SIG-M5 (cell line): ENCODE results near the gene UBE2E1.
"Not testable (repeated sequence)": the region's sequence is repeated elsewhere in the genome, so short reads cannot be mapped to it uniquely, and the experiment has no call there.

Source experiments
- DNase-seq: peaks from one replicate; lab custom pipeline; 2025; lab: John Stamatoyannopoulos, UW

Gene UBE2E1

DNA sequence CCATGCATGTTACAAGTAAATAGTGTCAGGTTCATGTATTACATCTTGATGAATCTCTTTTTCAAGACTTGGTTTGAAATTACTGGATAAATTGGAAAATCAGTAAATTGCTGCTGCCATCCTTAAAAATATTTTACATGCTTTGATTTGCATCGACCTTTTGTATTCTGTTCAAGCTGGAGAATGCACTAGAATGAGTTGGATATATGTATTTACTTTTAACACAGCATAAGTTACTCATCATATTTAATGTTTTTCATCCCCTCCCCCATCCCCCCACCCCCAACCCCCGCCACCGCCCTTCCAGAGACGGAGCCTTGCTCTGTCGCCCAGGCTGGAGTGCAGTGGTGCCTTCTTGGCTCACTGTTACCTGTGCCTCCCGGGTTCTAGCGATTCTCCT lies 16.8 kb downstream of the UBE2E1 start:
- no peak for DNase-seq

DNA sequence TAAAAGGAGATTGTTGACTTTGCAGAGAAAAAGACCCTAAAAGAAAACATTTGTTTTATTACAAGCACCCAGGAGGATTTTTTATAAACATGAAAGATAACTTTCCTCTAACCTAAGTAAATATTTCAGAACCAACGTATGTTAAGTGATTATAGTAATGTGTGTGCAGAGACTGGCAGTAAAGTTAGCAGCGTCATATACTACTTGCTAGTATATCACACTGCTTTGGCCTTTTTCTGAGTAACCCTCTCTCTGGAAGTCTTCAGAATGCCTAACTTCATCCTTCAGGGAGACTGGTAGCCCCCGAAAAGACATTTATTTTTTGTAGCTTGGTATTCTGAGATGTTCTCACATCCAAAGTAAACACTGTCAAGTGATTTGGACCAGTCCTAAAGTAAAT lies 17.9 kb downstream of the UBE2E1 start:
- no peak for DNase-seq

DNA sequence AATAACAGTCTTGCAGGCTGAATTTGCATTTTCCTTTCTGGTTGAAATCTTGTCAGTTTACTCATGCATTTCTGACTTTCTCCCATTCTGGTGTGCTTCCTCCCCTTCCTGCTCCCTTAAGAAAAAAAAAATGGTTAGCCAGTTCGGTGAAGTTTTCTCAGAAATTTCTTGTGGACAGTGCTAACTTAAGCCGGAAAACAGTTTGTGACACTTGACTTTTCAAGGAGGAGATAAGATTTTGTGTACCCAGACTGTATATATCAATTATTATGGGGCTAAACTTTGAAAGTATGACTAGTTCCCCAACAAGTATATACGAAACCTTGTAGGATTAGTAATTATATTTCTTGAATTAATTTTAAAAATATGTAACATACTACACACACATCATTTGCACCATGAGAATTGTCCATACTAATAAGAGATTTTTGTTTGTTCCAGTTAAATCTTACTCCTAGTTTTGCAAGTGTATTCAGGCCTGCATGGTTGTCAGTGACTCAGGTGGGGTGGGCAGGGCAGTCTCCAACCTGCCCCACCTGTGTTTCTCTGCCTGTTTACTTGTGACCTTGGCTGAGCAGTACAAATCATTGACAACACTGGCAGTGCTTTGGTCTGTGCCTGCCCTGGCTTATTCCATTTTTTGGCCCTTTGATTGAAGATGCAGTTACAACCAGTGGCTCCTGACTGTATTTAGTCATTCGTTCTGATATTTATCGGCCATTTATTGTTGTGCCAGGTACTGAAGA lies 19.1 kb downstream of the UBE2E1 start:
- no peak for DNase-seq

DNA sequence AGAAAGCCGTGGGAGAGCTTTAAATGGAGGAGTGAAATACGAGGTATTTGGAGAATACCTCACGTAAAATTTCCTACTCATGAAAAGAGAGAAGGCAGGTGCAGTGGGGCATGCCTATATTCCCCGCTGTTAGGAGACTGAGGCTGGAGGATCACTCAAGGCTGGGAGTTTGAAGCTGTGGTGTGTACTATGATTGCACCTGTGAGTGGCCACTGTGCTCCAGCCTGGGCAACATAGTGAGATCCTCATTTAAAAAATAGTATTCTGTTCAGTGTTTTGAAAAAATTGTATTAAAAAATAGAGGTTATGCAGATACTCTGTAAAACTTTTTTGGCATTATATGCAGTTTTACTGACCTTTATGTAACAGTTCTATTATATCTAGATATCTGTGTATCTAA lies 20.0 kb downstream of the UBE2E1 start:
- DNase-seq, result no peak

DNA sequence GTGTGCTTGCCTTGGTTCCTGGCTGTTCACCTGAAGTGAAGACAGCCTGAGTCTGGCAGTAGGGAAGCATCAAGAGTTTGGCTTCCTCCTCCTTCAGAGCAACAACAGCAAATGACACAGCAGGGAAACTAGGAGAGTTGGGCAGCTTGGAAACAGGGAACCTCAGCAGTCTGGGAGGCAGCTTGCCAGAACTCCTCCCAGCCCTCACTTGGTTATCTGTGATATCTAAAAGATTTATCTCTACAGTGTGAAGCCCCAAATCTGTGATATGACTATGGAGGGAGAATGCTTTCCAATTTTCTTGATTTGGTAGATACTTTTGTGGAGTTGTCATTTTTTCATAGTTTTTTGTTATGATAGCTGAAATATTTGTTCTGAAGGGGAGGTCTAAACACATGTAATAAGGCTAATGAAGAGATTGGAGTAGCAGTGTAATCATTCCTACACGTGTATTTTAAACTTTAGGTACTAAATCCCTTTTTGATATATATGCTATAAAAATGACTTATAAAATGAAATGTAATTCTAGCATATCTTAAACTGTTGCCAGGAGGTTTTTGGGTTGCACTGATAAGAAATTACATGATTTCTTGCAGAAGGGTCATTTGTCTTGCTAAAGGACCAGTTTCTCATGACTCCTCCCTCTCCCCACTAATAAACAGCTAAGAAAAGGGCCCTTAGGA lies 20.8 kb downstream of the UBE2E1 start:
- no peak for DNase-seq

DNA sequence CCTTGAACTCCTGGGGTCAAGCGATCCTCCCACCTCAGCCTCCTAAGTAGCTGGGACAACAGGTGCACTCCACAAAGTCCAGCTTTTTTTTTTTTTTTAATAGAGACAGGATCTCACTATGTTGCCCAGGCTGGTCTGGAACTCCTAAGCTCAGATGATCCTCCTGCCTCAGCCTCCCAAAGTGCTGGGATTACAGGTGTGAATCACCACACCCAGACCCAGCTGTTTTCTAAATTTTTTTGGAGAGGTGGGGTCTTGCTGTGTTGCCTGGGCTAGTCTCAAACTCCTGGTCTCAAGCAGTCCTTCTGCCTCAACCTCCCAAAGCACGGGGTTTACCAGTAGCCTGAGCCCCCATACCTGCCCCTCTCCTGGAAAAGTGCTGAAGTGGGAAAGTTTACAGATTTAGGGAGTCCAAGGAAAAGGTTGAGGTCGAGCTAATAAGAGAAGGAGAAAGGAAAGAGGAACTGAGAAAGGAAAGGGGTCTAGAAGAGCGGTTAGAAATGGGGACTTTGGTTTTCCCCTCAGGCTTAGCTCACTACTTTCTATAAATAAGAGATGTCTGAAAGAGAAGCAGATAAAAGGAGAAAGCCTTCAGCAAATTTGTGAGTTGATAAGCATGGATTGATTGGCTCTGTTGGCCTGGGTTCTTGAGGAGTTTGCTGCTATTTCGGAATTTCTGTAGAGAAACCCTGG lies 23.6 kb downstream of the UBE2E1 start:
- peak; percentile 56 for DNase-seq

DNA sequence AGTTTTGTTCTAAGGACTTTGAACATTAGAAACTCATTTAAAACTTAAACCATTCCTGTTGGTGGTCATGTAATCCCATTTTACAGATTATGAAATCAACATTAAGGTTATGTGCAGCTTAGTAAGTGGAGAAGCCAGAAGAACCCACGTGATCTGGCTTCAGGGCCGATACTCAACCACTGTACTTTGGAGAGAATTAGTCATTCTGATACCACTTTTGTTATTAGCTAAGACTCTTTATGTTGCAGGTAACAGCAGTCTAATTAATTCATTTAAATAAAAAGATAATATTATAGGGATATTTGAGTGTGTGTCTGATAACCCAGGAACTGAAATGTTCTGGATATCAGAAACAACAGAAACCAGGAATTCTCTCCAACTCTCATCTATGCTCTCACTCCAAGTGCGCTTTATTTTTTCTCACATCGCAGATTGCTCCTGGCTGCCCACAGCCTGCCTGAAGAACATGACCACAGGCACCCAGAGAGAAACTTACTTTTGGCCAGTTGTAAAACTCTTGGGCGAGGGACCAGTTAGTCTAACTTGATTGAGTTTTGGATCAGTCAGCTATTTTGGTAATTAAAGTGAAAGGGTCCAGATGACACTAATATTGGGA lies 25.2 kb downstream of the UBE2E1 start:
- DNase-seq, result no peak

DNA sequence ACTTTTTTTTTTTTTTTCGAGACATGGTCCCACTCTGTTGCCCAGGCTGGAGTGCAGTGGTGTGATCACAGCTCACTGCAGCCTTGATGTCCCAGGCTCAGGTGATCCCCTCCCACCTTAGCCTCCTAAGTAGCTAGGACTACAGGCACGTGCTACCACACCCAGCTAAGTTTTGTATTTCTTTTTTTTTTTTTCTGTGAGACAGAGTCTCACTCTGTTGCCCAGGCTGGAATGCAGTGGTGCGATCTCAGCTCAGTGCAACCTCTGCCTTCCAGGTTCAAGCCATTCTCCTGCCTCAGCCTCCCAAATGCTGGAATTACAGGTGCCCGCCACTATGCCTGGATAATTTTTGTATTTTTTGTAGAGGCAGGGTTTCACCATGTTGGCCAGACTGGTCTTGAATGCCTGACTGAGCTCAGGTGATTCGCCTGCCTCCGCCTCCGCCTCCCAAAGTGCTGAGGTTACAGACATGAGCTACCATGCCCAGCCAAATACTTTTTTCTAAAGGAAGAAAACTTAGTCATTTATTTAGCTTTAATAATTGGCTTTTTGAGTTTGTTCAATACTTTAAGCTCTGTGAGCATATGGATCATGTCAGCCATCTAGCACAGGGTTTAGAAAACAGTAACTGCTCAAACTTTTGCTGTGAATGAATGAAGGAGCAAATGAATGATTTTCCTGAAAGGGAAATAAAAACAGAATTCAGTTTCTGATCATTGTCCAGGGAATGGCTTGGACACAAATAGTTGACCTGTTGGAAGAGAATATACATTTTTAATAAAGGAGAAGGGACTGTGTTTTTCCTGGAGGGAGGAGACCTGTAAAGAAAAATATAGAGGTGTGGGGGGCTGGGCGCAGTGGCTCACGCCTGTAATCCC lies 26.0 kb downstream of the UBE2E1 start:
- DNase-seq, result no peak

DNA sequence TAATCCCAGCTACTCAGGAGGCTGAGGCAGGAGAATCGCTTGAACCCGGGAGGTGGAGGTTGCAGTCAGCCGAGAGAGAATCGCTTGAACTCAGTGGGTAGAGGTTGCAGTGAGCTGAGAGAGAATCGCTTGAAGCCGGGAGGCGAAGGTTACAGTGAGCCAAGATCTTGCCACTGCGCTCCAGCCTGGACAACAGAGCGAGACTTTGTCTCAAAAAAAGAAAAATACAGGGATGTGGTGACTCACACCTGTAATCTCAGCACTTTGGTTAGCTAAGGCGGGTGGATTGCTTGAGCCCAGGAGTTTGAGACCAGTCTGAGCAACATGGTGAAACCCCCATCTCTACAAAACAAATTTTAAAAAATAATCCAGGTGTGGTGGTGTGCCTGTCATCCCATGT lies 26.8 kb downstream of the UBE2E1 start:
- no peak for DNase-seq

DNA sequence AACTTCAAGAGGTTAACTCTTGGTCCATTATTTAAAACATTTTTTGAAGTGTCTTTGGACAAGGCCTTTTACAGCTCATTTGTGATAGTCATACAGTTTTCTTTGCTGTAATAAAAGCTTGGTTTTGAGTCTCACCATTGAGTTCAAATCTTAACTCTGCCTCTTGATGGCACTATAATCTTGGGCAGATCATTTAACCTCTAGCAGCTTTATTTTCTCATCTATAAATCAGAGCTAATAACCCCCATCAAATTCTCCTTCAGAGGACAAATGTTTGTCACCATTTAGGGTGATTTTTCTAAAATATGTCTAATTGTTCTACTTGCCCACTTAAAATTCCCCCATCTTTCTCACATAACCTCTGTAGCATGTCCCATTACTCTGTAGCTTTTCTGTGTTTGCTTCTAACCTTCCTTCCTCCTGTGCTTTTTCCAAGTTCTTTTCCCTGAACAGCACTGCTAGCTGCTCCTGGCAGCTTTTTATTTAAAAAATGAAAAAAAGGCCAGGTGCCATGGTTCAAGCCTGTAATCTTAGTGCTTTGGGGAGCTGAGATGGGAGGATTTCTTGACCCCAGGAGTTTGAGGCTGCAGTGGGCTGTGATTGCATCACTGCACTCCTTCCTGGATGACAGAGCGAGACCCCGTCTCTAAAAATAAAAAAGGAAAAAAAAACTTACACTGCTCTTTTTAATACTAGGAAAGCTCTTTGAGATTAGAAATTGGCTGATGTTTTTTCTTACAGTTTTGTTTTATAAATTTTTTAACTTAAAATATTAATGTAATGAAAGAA lies 28.5 kb downstream of the UBE2E1 start:
- DNase-seq, result no peak

DNA sequence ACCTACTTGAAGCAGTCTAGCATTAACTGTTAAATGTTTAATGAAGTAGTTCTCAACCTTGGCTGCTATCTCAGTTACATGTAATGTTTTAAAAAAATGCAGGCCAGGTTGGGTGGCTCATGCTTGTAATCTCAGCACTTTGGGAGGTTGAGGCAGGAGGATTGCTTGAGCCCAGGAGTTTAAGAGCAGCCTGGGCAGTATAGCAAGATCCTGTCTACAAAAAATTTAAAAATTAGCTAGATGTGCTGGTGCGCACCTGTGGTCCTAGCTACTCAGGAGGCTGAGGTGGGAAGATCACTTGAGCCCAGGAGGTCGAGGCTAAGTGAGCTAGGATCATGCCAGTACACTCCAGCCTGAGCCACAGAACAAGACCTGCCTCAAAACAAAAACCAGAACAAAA lies 29.3 kb downstream of the UBE2E1 start:
- DNase-seq, result no peak

DNA sequence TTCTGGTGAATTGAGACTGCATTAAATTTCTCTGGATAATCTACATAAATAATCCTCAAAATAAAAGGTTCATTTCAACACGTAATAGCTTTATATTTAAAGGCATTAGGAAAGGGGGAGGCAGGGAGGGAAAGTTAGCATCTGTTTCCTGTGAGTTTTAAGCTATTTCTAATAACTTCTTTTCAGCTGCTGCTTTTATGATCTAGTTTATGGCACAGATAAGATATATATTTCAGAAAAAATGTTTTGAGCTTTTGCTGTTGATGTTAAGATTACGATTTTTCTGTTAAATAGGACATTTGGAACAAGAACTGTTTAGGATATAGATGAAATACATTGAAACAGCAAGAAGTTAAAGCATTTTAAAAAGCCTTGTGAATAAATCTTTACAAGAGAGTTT lies 30.0 kb downstream of the UBE2E1 start:
- DNase-seq, result no peak

DNA sequence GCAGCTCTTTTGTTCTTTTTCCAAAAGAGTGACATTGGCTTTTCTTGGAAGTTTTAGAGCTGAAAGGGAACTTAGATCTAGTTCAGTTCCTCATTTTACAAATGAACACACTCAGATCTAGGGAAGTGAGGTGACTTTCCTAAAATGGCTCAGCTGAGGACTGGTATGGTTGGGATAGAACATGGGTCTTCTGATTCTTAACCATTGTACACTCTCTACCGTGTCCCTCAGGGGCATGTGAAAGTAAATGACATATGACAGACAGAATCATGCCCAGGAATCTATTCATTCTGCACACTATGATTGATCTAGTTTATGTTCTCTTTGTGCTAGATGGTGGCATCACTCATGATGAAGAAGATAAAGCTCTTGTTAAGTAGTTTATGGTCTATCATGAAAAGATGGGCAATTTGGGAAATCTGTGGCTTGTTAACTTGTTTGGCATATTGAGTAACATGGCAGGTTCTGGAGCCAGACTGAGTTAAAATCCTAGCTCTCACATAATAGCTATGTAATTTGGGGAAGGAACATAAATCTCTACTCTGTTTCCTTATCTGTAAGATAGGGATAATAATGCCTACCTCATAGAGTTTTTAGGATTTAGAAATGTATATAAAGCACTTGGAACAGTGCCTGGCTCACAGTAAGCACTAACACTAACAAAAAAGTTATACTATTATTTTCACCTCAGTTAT lies 30.9 kb downstream of the UBE2E1 start:
- no peak for DNase-seq

DNA sequence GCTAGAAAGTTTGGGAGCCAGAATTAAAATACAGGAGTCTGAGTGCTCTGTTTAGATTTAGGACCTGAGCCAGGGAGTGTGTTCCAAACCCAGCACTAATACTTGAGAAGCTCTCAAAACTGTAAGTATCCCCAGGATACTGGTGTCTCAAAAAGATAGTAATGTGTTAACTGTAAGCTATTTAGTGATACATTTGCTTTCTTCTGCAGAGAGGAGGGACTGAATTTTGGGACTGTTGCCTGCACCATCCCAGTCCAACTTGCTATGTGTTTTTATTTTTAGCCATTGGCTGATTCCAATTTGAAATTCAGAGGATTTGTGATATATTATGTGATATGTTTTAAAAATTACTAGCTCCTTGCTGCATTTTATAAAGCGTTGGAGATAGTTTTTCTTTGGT lies 31.5 kb downstream of the UBE2E1 start:
- DNase-seq, result no peak

DNA sequence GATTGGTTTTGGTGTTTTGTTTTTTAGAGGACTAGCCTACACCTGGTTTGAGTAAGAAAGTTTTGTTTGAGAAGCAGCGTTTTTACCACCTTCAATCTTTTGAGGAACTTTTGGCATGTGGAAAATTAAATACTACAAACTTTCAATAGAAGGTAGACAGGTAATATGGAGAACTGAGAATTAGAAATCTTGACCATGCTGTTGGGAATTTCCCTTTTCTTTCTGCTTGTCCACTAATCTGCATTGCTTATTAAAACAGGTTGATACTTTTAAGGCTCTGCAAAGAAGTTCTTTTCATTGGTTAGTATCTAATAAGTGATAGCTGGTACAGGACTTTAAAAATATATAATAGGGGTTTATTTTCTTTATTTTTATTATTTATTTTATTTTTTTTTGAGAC lies 31.9 kb downstream of the UBE2E1 start:
- DNase-seq, result no peak

DNA sequence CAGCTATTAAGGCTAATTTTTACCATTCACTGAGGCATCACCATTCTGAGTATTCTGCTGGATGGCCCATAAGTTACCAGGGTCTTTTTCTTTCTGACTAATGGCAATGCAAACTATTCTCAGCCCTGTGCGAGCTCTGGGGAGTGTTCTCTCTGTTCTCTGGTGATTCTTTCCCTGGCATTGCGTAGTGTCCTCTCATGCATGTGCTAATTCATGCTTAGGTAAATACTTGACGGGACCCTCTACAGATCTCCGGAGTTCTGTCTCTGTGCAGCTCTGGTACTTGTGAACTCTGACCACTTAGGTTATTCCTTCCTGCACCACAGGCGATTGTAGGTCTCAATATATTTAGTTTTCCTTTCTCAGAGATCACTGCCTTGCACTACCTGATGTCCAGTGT lies 34.8 kb downstream of the UBE2E1 start:
- DNase-seq, result no peak

DNA sequence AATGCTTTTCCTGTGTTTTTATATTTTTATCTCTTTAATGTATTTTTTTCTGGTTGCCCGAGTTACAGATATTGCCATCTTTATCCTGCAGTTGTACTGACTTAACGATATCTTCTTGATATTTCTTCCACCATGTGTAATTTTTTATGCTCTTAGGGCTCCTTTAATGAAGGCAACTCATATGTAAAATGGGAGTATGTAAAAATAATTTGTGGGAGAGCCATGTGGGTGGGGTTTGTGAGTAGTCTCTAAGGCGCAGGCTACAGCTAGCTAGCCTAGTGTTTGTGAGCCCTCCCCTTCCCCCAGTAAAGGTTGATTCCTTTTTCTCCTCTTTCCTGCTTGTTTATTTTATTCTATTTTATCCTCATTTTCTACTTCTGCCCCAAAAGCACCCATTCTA lies 38.1 kb downstream of the UBE2E1 start:
- DNase-seq, result no peak

DNA sequence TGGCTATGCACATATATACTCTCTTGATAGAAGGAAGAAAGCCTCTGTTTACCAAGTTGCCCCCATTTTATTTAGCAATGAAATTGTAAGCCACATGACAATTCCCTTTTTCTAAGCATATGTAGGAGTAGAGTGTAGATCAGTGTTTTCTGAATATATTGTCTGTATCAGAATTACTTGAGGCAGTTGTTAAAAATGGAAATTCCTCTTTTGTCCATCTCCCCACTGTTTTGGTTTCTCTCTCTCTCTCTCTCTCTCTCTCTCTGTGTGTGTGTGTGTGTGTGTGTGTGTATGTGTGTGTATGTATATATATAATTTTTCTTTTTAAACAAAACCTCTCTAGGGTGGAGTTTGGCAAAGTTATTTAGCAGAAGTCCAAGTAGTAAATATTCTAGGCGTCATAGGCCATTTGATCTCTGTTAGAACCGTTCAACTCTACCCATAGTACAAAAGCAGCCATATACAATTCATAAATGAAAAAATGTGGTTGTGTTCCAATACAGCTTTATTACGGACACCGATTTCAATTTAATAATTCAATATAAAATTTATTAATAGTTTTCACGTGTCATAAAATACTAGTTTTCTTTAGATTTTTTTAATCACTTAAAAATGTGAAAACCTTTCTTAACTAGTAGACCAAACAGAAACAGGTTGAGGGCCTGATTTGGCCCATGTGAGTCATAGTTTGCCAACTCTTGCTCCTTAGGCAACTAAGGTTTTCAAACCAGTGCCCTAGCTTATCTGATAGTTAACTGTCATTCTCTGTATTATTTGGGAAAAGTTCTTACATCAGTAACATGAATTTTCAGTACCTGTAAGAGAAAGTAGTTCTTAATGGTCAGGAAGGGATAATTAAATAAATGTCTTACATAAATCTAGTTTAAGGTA lies 39.8 kb downstream of the UBE2E1 start:
- no peak for DNase-seq

DNA sequence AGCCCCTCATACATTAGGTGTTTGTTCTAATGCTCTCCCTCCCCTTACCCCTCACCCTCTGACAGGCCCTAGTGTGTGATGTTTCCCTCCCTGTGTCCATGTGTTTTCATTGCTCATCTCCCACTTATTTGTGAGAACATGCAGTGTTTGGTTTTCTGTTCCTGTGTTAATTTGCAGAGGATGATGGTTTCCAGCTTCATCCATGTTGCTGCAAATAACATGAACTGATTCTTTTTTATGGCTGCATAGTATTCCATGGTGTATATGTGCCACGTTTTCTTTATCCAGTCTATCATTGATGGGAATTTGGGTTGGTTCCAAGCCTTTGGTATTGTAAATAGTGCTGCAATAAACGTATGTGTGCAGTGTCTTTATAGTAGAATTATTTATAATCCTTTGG lies 43.7 kb downstream of the UBE2E1 start:
- DNase-seq, result not testable (repeated sequence)
